Islet precursor cell (in vitro differentiated cells): ENCODE results near the gene CBLB.

ENCODE experiments used
- DNase-seq: peaks from one replicate; pipeline ENCODE4 v3.0.0-alpha.2; 2018

The CBLB gene

GRCh38 chr3:105868742-105869530 is at the start of gene CBLB:
TSS of gene CBLB (minus strand) at chr3:105869012. CDS start at chr3:105867577, 1,435 bp downstream.
- DNase-seq = peak; percentile 98

- DNase-seq = no peak
These were observed 48.0 kb upstream of the CBLB start for GRCh38 chr3:105916767-105917166.

- DNase-seq = no peak
These were observed 46.7 kb upstream of the CBLB start for GRCh38 chr3:105915524-105915923.

- no peak for DNase-seq
These were observed 44.8 kb upstream of the CBLB start for GRCh38 chr3:105913616-105914015.

- no peak for DNase-seq
These were observed 44.1 kb upstream of the CBLB start for GRCh38 chr3:105912891-105913290.

GRCh38 chr3:105911496-105911895 is 42.7 kb upstream of the CBLB start:
- no peak for DNase-seq

GRCh38 chr3:105907777-105908176 is 39.0 kb upstream of the CBLB start:
- no peak for DNase-seq

GRCh38 chr3:105906836-105907235 is 38.0 kb upstream of the CBLB start:
- no peak for DNase-seq

GRCh38 chr3:105906345-105906744 is 37.5 kb upstream of the CBLB start:
- DNase-seq = no peak

- DNase-seq = no peak
These were observed 36.5 kb upstream of the CBLB start for GRCh38 chr3:105905328-105905727.

- DNase-seq = no peak
These were observed 36.0 kb upstream of the CBLB start for GRCh38 chr3:105904678-105905284.

- no peak for DNase-seq
These were observed 35.4 kb upstream of the CBLB start for GRCh38 chr3:105904251-105904650.

GRCh38 chr3:105899516-105899915 is 30.7 kb upstream of the CBLB start:
- no peak for DNase-seq

GRCh38 chr3:105891101-105891500 is 22.3 kb upstream of the CBLB start:
- DNase-seq = no peak

- DNase-seq = no peak
These were observed 20.1 kb upstream of the CBLB start for GRCh38 chr3:105888621-105889579.

- no peak for DNase-seq
These were observed 16.4 kb upstream of the CBLB start for GRCh38 chr3:105885256-105885655.

GRCh38 chr3:105883798-105884377 is 15.1 kb upstream of the CBLB start:
- peak; percentile 55 for DNase-seq

- no peak for DNase-seq
These were observed 12.0 kb upstream of the CBLB start for GRCh38 chr3:105880681-105881290.

GRCh38 chr3:105878061-105878460 is 9.2 kb upstream of the CBLB start:
- DNase-seq = no peak

GRCh38 chr3:105877336-105877910 is 8.6 kb upstream of the CBLB start:
- DNase-seq = no peak

- DNase-seq = no peak
These were observed 8.0 kb upstream of the CBLB start for GRCh38 chr3:105876780-105877327.
